GM19351 (cell line): ENCODE results near the gene C1orf50.
A peak's percentile ranks its signal among the peaks of the same experiment; 100 is the strongest.
"Not testable (repeated sequence)": the region's sequence is repeated elsewhere in the genome, so short reads cannot be mapped to it uniquely, and the experiment has no call there.

ENCODE experiments used
- ATAC-seq: cut with Tn5 transposase; IDR thresholded peaks from one replicate; pipeline ENCODE4 v1.9.1; 2021; ENCODE audit warnings: mild to moderate bottlenecking, moderate library complexity; ENCODE audit not compliant: unreplicated experiment

C1orf50 gene

GRCh38 chr1:42797414-42797813 lies 30.4 kb downstream of the C1orf50 start:
- ATAC-seq = no peak

DNA sequence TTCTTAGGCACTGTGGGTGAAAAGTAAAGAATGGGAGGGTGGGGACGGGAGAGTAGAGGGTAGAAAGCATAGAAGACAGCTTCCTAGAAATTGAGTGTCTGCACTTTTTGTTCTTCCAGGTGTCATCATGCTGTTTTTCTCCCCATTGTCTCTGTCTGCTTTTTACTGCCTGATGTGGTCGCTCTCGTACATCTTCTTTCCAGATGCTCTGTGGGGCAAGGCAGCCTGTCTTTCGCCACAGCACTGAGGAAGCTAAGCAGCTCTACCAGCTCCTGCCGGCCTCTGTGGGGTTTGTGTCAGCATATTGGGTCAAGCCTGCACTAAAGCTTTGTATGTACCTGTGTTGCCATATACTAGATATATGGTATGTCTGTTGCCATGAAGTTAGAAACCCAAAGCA lies 30.9 kb downstream of the C1orf50 start:
- ATAC-seq = no peak

- ATAC-seq = no peak
These were observed 34.9 kb downstream of the C1orf50 start for GRCh38 chr1:42801832-42802473.

GRCh38 chr1:42806171-42806570 lies 39.1 kb downstream of the C1orf50 start:
- ATAC-seq = no peak

- ATAC-seq = no peak
These were observed 39.5 kb downstream of the C1orf50 start for GRCh38 chr1:42806593-42806992.

- ATAC-seq = no peak
These were observed 40.1 kb downstream of the C1orf50 start for GRCh38 chr1:42807056-42807668.

DNA sequence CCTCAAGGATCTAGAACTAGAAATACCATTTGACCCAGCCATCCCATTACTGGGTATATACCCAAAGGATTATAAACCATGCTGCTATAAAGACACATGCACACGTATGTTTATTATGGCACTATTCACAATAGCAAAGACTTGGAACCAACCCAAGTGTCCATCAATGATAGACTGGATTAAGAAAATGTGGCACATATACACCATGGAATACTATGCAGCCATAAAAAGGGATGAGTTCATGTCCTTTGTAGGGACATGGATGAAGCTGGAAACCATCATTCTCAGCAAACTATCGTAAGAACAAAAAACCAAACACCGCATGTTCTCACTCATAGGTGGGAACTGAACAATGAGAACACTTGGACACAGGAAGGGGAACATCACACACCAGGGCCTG lies 47.8 kb downstream of the C1orf50 start:
- not testable (repeated sequence) for ATAC-seq

GRCh38 chr1:42815941-42816584 lies 49.0 kb downstream of the C1orf50 start:
- ATAC-seq = no peak

DNA sequence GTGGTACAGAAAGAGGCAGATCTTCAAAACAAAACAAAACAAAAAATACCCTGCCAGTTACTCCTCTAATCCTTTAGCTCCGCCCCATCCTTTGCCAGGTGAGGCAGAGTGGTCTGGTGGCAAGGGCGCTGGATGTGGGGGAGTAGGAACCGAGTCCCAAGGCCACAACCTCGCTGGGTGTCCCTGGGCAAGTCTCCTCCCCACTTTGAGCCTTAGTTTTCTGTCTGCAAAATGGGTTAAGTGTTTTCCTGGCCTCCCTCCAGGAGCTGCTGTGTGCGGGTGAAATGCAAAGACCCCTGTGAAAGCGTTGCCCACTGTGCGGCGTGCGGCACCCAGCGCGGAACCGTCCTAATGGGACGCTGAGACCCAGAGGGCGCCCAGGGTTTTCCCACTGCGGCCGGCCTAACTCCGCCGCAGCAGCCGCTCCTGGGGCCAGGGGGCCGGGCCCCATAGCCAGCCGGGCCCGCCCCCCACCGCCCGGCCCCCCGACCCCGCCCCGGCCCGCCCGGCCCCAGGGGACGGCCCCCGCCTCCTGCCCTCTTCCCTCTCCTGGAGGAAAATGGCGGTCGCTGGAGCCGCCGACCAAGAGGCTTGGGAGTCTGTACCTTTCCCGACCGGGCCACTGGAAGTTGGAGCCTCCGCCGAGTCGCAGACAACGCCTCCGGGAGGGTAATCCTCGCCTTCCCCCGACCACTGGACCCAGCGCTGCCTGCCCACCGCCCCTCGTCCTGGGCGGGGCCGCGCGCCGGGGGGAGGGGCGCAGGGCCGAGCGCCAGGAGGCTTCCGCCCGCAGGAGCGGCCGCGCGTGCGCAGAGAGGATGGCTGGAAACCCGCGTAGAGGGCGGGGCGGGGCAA lies 49.8 kb downstream of the C1orf50 start, which contains the start of the genes ERMAP and SVBP:
ERMAP (plus strand) TSS at position 538 of the 855 bp plus-strand sequence. CDS start 13,327 bp downstream, outside the sequence.
SVBP (minus strand) TSS at position 813 of the 855 bp plus-strand sequence. CDS start 853 bp downstream, outside the sequence.
- ATAC-seq = peak; percentile 82

GRCh38 chr1:42817440-42817767 lies 50.4 kb downstream of the C1orf50 start:
- no peak for ATAC-seq

DNA sequence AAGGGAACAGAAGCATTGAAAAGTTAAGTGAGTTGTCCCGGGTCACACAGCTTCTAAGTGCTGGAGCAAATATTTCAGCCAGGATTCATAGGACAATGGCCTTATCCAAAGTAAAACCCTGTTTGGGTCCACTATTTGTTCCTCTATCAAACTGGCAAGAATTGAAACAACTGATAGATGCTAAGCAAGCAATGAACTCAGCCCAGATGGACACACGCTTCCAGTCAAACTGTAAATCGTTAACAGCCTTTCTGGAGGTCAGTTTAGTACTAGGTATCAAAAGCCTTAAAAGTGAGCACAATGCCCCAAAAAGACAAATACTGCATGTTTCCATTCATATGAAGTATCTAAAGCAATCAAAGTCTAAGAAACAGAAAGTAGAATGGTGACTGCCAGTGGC lies 50.9 kb downstream of the C1orf50 start:
- no peak for ATAC-seq

- ATAC-seq = no peak
These were observed 53.8 kb downstream of the C1orf50 start for GRCh38 chr1:42820813-42821212.

DNA sequence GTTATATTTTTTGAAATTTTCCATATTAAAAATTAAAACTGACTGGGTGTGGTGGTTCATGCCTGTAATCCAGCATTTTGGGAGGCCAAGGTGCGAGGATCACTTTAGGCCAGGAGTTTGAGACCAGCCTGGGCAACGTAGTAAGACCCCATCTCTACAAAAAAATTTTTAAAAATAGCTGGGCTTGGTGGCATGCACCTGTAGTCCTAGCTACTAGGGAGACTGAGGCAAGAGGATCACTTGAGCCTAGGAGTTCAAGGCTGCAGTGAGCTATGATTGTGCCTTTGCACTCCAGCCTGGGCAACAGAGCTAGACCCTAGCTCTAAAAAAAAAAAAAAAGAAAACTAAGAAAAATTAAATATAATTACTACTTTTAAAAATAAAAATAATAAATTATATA lies 54.6 kb downstream of the C1orf50 start:
- no peak for ATAC-seq

GRCh38 chr1:42822800-42823392 lies 55.8 kb downstream of the C1orf50 start:
- no peak for ATAC-seq

DNA sequence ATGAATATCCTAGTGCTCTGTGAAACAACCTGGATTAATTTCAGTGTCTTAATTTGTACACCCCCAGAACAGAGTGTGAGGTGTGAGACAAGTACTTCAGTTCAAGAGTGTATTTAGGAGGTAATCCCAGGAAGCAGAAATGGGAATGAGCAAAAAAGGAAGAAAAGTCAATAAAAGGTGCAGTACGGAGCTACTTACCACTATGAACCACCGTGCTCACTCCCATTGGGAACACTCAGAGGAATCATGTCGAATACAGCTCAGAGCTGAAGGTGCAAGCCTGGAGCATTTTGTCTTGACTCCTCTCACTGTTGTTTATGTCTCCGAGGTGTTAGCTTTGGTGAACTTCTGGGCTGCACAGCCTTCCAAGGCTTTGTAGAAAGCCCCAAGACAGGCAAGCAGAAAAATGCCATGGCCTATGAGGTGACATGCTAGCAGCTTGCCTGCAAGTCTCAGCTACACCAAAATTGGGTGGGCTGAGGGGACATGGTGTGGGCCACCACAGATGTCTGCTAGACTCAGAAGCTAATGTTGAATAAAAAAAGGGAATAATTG lies 57.5 kb downstream of the C1orf50 start:
- ATAC-seq = no peak

DNA sequence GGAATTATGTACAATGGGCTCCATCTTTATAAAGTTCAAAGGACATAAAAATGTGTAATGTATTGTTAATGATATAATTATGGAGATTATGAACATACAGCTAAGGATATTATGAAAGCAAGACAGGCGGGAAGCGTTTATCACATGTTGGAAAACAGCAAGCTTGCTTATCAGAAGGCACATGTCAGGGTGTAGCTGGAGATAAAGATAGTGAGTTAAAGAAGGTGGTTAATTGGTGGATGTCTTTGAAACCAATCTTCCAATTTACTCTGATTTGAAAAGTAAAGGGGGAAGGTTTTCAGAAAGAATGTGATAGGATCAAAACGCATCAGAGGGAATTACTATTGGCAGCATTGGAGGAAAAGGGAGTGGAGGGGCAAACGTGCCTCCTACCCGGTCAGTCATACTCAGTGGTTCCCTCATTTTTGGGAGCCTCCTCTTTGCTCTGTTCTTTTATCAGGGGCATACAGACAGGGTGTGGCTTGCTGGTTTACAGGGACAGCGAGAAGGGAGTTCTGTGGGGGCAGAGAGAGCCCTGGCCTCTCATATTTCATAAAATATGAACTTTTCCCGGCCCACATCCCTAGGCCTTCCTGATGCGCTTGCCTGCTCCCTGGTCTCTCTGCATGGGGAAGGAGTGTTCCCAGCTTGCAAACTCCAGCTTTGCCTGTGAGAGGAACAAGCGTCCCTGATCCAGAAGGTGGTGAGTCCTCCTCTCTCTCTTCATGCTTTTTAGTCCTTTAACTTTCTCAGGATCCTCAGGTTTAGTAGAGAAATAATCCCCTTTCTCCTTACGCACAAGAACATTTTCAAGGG lies 58.2 kb downstream of the C1orf50 start:
- ATAC-seq = no peak
